Body of pancreas (tissue), 4 donors: ENCODE results near the gene STK32B. TPM values are rescaled to one million over a fixed set of nuclear protein-coding genes. Genes with fewer than 3 reads are reported as not detected.

Source experiments
- ATAC-seq: fragments of 150-250 bp; one replicate; pipeline ENCODE4 v1.9.1; 2016
- DNase-seq, 4 donors: peaks; one replicate each; pipeline ENCODE4 v3.0.0-alpha.2; 2019
- H3K27ac ChIP-seq, 4 donors: fragments of 200-600 bp; sonication (generic); 1 replicate in 3 of 4; 2 replicates in 1 of 4; pipeline versions ENCODE4 v1.5.1 to v1.6.1; 2016 to 2019; ENCODE audit warnings: mild to moderate bottlenecking in 1 of 4, mixed read lengths in 1 of 4, moderate library complexity in 1 of 4
- H3K27me3 ChIP-seq, 2 donors: fragments of 200-600 bp; sonication (generic); one replicate each; pipeline ENCODE4 v1.6.0; 2016; ENCODE audit warnings: mild to moderate bottlenecking in 1 of 2
- H3K36me3 ChIP-seq, 2 donors: fragments of 200-600 bp; sonication (generic); replicated peaks in 1 of 2; 2 replicates each; pipeline ENCODE4 v1.5.1; 2016; ENCODE audit warnings: low read depth in 2 of 2; ENCODE audit not compliant: insufficient read depth in 1 of 2
- H3K4me1 ChIP-seq: fragments of 200-600 bp; sonication (generic); one replicate; pipeline ENCODE4 v1.6.0; 2016
- H3K4me3 ChIP-seq, 2 donors: fragments of 200-600 bp; sonication (generic); 1 replicate in 1 of 2; 2 replicates in 1 of 2; pipeline ENCODE4 v1.5.1; 2016 to 2019
- H3K9me3 ChIP-seq, 3 donors: fragments of 200-600 bp; sonication (generic); 1 replicate in 2 of 3; 2 replicates in 1 of 3; pipeline ENCODE4 v1.5.1; 2016
- CTCF ChIP-seq, 7 experiments: fragments of 450-650 bp in 4 of 7; fragments of 200-600 bp in 3 of 7; sonication (generic) in 3 of 7; IDR thresholded peaks; one replicate each; pipeline ENCODE4 v1.5.1; 2016 to 2019; ENCODE audit warnings: antibody characterized with exemption in 7 of 7
- POLR2A ChIP-seq, 3 donors: fragments of 450-650 bp; IDR thresholded peaks; one replicate each; pipeline ENCODE4 v1.6.1; 2016; ENCODE audit warnings: antibody characterized with exemption in 3 of 3, mild to moderate bottlenecking in 2 of 3
- WGBS, 2 donors: methylation state at CpG; one replicate each; pipeline ENCODE4 v1.1.5; 2017; 5-methylcytosine and 5-hydroxymethylcytosine counted together
- intact Hi-C: fragments of 100-400 bp; cut with DNase I; formaldehyde crosslinking; loops from one replicate; pipeline ENCODE4 v1.15.1; 2023
- total RNA-seq, 2 donors: library from RNA; depleted of rRNA; stranded (reverse); fragments of >200 nt; gene quantifications; one replicate each; pipeline ENCODE4 v1.1.0, GENCODE V29; 2016

Gene STK32B
- total RNA-seq, 2 donors from 2014 or later, result 1.3 to 4.9 TPM

GRCh38 chr4:5100336-5100735 lies 49.1 kb downstream of the STK32B start:
- Histone ChIP-seq H3K27ac (no peak overlapping the region), H3K4me3 (no peak overlapping the region)
- TF ChIP-seq CTCF (IDR thresholded peaks at IDR 0.05), result no peak

GRCh38 chr4:5100986-5101385 lies 49.7 kb downstream of the STK32B start:
- intact Hi-C loops, result no loop called here
- Histone ChIP-seq H3K9me3 (no peaks in the 10 kb centered on the region), H3K27me3 (no peaks in the 10 kb centered on the region), H3K4me3 (no peak overlapping the region), H3K36me3 (no peaks in the 10 kb centered on the region), H3K4me1 (no peaks in the 10 kb centered on the region), H3K27ac (no peak overlapping the region)
- TF ChIP-seq CTCF (IDR thresholded peaks at IDR 0.05), result no peak
- TF ChIP-seq POLR2A (IDR thresholded peaks at IDR 0.05), result no peak
- ATAC-seq, result no peak
- WGBS, 2 donors, result 62 to 63% methylated on average over 4 of the region's 4 CpGs
- DNase-seq, result no peak

More at GRCh38 chr4:5100336-5100735, 49.1 kb downstream of the STK32B start:
- Histone ChIP-seq H3K9me3 (no peaks in the 10 kb centered on the region), H3K4me1 (no peaks in the 10 kb centered on the region), H3K27me3 (no peaks in the 10 kb centered on the region), H3K36me3 (no peaks in the 10 kb centered on the region)
- ATAC-seq (no peak), DNase-seq (no peak)
- intact Hi-C loops, result no loop called here

- DNase-seq, result no peak
- Histone ChIP-seq H3K9me3 (no peaks in the 10 kb centered on the region), H3K36me3 (no peaks in the 10 kb centered on the region), H3K4me1 (no peaks in the 10 kb centered on the region), H3K4me3 (no peak overlapping the region), H3K27ac (no peak overlapping the region), H3K27me3 (no peaks in the 10 kb centered on the region)
- ATAC-seq, result no peak
- intact Hi-C loops, result no loop called here
- 58 to 61% methylated on average over 3 of the region's 3 CpGs for WGBS, 2 donors
- no peak for TF ChIP-seq CTCF (IDR thresholded peaks at IDR 0.05)
- no peak for TF ChIP-seq POLR2A (IDR thresholded peaks at IDR 0.05)
Observed at GRCh38 chr4:5101571-5101970, 50.3 kb downstream of the STK32B start.

- no peaks in the 10 kb centered on the region for H3K27me3 ChIP-seq
- 22 to 41% methylated on average over 1 of the region's 1 CpG for WGBS, 2 donors
- H3K36me3 ChIP-seq, result no peaks in the 10 kb centered on the region
- intact Hi-C loops, result no loop called here
- TF ChIP-seq CTCF (IDR thresholded peaks at IDR 0.05), result no peak
- TF ChIP-seq POLR2A (IDR thresholded peaks at IDR 0.05), result no peak
- no peaks in the 10 kb centered on the region for H3K4me1 ChIP-seq
- no peak for ATAC-seq
- no peak overlapping the region for H3K27ac ChIP-seq
- no peaks in the 10 kb centered on the region for H3K9me3 ChIP-seq
- H3K4me3 ChIP-seq, result no peak overlapping the region
- no peak for DNase-seq
Observed at GRCh38 chr4:5110901-5111300, 59.6 kb downstream of the STK32B start.

- intact Hi-C loops, result no loop called here
- no peaks in the 10 kb centered on the region for H3K36me3 ChIP-seq
- H3K9me3 ChIP-seq, result no peaks in the 10 kb centered on the region
- H3K27ac ChIP-seq, result no peak overlapping the region
- ATAC-seq (no peak), DNase-seq (no peak)
- H3K4me1 ChIP-seq, result no peaks in the 10 kb centered on the region
- TF ChIP-seq CTCF (IDR thresholded peaks at IDR 0.05), result no peak
- no peak for TF ChIP-seq POLR2A (IDR thresholded peaks at IDR 0.05)
- H3K4me3 ChIP-seq, result no peak overlapping the region
- H3K27me3 ChIP-seq, result no peaks in the 10 kb centered on the region
- 24 to 36% methylated on average over 2 of the region's 2 CpGs for WGBS, 2 donors
Observed at GRCh38 chr4:5112333-5113095, 61.2 kb downstream of the STK32B start.
